HG03039 (cell line): ENCODE data around the gene TBC1D9.
A peak's percentile ranks its signal among the peaks of the same experiment; 100 is the strongest.
"Not testable (repeated sequence)": the region's sequence is repeated elsewhere in the genome, so short reads cannot be mapped to it uniquely, and the experiment has no call there.

Source experiments
- ATAC-seq: cut with Tn5 transposase; IDR thresholded peaks from one replicate; pipeline ENCODE4 v1.9.1; 2021; ENCODE audit warnings: mild to moderate bottlenecking, moderate library complexity; ENCODE audit not compliant: unreplicated experiment

The TBC1D9 gene

DNA sequence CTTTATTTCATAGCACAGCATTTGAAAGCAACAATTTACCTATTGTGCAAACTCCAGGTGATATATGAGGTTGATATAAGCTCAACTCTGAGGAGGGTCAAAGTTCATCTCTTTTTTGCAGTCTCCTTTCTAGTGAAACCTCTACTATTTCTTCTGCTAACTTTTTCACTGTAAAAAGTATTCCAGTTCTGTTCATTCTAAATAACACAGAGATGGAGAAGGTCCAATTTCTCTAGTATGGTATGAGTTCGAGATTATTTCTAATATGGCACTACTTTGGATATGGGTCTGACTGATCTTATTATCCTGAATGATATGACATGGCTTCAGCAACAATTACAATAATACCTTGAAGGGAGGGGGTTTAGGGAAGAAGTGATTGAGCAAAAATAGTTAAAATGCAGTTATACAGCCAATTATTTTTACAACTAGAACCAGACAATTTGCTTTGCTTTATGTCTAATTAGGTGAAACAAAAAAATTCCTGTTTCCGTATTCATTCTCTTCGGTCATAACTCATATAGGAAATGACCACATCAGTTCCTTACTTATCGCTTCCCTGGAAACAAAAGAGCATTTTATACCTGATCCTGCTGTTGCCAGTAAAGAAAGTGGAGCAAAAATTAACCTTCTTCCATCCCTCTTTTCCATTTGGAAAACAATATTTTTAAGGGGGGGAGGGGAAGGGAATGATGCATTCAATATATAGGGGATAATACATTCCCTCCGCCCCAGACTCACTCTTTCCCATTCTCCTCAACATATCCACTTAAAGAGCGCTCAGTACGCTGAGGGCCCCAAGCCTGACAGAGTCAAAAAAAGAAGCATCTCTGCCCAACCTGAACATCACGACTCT is 1.0 kb downstream of the TBC1D9 start:
- ATAC-seq, result no peak

DNA sequence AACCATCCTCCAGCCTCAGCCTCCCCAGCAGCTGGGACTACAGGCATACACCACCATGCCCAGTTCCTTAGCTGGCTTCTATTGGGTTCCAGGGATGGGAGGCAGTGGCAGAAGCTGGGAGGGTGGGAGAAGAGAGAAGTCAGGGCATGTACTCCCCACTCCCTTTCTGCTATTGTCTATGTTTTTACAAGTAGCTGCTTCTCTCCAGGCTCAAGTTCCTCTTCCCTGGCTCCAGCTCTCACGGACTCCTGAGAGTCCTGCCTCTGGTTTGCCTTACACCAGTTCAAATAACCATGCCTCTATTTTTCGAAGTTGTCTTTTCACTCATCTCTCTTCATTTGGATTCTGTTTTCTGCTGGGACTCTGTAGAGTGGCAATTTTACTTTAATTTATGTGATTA is 2.9 kb downstream of the TBC1D9 start:
- ATAC-seq, result no peak

DNA sequence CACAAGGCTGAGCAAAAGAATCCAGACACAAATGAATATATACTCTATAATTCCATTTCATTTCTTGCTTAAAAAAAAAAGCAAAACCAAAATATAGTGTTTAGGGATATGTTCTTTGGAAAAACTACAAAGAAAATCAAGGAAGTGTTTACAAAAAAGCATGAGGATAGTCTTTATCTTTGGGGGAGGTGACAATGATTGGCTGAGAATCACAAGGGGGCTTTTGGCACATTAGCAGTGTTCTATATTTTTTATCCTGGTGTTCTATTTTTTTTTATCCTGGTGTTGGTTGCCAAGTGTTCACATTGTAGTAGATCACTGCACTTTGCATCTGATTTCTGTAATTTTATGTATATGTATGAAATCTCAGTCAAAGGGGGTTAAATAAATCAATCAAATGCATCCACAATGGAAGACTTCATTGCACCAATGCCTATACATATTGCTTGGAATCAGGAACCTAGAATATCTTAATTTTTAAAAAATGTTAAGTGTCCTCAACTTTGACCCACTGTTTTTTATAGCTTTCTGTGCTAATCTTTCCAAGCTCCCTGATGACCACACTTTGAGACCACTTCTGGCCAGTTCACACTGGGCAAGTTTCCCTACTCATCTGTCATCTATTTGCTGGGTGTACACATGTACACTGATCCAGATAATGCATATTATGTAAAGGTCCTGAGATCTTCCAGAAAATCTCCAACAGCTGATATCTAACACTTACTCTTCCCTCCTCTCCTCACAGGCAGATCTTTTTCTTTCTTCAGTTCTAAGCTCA is 3.7 kb downstream of the TBC1D9 start:
- ATAC-seq, result no peak

DNA sequence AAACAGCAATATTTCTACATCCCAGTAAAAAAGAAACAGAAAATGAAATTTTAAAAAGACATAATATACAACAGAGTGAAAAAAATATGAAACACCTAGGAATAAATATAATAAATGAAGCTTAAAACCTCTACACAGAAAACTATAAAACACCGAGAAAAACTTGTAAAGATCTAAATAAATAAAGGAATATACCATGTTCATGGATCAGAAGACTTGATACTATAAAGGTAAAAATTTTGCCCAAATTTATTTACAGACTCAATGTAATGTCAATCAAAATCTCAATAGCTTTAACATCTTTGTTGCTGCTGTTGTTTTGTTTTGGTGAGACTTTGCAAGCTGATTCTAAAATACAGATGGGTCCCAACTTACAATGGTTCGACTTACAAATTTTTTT is 5.7 kb downstream of the TBC1D9 start:
- no peak for ATAC-seq

DNA sequence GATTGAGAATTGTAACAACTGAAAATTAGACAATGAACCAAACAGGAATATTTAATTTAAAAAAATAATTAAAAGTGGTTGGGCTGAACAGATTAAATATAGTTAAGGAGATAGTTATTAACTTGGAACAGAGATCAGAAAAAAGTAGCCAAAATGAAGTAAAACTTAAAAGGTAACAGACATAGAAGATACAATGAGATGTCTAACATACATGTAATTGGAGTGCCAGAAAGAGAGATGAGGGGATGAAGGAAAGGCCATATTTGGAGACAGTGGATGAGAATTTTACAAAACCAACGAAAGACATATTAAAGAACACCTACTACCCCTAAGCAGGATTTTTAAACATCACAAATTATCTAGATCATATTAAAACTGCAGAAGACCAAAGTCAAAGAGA is 8.0 kb downstream of the TBC1D9 start:
- no peak for ATAC-seq

DNA sequence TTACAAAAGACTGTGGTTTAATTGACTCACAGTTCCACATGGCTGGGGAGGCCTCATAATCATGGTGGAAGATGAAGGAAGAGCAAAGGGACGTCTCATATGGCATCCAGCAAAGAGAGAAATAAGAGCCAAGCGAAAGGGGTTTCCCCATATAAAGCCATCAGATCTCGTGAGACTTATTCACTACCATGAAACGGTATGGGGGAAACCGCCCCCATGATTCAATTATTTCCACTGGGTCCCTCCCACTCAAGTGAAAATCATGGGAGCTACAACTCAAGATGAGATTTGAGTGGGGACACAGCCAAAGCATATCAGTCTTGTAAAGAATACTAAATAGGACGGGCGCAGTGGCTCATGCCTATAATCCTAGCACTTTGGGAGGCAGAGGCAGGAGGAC is 9.6 kb downstream of the TBC1D9 start:
- ATAC-seq, result not testable (repeated sequence)

DNA sequence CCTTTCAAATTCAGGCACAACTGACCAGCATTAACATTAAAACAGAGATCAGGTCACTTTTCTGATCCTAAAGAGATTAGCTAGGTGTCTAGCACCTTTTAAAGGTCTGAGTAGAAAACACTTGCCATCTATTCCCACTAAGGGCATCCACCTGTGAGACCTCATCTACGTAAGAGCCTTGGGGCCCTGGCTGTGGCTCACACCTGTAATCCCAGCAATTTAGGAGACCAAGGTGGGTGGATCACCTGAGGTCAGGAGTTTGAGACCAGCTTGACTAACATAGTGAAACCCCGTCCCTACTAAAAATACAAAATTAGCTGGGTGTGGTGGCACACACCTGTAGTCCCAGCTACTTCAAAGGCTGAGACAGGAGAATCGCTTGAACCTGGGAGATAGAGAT is 11.8 kb downstream of the TBC1D9 start:
- no peak for ATAC-seq

DNA sequence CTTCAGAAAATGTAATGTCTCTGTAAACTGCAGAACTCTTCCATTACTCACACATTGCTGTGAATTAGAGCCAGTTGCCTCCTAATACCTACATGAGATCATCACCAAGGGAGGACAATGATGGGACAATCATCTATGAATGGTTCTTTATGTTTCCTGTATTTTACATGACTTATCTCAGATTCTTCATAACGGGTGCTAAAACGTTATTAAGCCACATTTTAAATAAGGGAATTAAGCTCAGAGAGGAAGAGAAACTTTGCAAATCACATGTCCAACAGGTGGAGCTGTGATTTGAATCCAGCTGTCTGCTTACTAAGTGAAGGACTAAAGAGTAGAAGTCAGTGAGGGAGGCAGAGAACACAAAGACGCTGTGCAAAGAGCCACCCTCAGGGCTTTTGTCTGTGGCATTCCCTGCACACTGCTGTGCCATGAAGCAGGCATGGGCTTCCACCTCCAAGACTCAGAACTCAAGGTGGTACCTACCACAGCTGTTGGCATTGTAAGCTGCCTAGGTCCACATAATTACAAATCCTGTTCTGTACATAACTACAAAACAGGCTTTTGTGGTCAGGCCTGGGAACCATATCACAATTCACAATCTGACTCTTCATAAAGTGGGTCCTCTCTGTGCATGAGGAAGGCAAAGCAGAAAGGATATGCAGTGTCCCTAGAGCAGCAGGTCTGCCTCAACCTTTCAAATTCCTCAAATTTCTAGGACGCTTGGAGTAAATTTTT is 12.8 kb downstream of the TBC1D9 start:
- ATAC-seq, result peak; percentile 59

DNA sequence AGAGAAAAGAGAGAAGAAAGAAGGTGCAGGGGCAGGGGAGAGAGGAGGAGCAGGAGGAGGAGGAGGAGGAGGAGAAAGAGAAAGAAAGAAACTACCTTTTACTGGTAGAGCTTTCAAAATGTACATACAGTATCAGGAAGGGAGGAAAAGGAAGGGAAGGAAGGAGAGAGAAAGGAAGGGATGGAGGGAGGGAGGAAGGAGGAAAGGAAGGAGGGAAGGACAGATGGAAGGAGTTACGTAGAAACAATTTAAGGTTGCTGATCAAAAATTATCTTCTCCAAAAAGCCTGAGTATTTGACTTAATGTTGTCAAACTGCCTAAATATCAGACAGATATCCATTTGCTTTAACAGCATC is 13.4 kb downstream of the TBC1D9 start:
- ATAC-seq, result peak; percentile 23

DNA sequence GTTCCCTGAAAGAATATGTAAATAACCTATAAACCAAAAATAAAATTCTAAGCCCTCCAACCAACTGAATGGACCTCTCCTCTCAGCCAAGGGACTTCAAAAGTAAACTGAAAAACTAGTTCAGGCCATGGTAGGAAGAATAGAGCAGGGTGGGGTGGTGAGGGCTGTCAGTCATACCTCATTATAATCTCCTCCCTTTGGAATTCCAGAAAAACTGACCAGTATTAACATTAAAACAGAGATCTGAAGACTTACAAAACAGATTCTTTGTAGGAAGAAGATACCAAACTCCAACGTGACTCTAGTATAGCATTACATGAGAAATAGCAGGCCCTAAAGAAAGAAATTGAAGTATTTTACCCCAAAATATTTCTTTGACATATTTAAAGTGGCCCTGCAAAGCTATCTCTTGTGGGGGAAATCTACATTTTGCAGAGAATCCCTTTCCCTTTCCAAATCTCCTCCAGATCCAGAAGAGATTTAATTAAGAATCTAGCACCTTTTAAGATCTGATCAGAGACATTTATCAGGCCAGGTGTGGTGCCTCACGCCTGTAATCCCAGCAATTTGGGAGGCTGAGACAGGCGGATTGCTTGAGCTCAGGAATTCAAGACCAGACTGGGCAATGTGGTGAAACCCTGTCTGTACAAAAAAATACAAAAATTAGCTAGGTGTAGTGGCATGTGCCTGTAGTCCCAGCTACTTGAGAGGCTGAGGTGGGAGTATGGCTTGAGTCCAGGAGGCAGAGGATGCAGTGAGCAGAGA is 15.1 kb downstream of the TBC1D9 start:
- no peak for ATAC-seq

DNA sequence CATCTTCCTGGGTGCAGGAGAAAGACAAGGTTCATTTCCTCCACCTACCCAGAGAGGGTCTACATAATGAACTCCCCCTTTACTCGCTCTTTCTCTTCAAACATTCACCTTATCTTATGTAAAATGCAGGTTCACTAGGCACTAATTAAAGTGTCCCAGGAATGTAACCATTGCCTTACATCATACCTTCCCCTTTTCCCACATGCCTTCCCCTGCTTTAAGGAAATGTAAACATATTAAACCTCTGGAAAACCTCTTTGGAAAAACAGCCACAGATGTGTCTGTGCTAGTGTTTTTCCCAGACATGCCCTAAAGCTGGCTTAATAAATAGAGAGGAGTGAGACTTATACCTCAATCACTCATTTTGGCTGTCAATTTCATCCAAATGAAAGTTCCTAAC is 15.8 kb downstream of the TBC1D9 start:
- ATAC-seq, result no peak

DNA sequence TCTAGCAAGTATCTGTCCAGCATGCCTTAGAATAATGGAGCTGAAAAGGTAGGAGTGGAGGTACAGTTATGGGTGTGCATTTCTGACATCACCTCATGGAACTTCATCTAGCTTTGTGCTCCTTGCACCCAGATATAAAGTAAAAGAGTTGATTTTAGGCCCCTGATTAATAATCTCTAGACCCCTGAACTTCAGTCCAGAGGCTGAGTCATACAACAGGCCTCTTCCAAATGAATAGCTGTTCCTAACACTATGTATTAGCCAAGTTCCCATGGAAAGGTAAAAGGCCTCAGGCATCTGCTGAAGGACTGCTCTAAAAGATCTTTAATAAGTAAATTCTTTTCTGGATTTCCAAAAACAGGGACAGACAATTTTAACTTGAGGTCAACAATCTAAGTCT is 16.2 kb downstream of the TBC1D9 start:
- no peak for ATAC-seq

DNA sequence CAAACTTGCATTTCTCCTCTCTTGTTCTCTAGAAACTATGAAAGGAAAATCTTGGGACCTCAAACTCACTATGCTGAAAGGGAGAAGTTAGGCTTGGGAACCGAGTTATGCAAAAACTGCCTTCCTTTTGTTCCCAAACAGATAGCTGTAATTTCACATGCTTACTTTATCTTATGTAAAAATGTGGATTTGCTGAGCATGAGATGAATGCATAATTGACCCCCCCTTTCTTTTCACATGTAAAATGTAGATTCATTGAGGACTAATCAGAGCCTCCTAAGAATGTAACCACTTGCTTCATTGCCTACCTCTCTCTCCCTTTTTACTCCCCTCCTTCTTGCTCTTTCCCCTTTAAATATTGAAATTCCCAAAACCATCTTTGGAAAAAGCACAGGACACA is 18.0 kb downstream of the TBC1D9 start:
- ATAC-seq, result no peak

DNA sequence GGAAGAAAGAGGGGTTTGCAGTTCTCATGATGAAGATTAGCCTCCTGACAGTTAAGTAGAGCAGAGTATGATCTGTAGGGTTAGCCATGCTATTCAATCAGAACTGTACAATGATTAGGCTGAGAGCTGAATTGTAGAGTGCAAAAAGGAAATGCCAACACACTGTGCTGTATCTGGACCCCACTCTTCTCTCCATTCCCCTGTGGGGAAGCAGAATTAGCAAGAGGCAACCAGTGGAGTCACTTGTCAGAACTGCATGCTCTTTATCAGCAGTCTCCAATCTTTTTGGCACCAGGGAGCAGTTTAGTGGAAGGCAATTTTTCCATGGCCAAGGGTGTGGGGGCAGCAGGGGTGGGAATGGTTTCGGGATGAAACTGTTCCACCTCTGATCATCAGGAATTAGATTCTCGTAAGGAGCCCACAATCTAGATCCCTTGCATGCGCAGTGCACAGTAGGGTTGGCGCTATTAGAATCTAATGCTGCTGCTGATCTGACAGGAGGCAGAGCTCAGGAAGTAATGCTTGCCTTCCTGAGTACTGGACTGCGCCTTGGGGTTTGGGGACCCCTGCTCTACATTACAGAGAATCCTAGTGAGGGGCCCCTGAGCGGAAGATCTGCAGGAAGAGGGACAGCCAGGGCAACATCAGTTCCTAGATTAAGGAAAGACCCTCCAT is 19.4 kb downstream of the TBC1D9 start:
- ATAC-seq, result no peak

DNA sequence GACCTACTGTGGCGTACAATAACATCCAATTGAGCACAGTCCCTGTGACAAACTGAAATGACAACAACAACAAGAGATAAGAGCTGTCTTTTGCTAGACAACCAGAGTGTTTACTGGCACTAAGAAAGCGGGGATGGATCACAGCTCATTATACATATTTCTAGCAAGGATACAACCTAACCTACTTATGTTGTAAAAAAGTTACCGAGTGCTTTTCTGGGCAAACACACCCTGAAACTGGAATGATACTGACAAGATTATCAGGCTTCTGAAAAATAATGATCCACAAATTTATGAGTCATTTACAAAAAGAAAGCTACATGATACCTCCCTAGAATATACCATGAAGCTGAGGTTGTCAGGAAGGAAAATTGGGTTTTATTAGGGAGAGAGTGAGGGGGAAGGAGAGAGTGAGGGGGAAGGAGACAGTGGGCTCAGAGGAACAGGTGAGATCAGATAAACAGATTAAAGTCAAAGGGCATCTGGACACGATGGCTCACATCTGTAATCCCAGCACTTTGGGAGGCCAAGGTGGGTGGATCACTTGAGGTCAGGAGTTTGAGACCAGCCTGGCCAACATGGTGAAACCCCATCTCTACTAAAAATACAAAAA is 20.3 kb downstream of the TBC1D9 start:
- no peak for ATAC-seq

DNA sequence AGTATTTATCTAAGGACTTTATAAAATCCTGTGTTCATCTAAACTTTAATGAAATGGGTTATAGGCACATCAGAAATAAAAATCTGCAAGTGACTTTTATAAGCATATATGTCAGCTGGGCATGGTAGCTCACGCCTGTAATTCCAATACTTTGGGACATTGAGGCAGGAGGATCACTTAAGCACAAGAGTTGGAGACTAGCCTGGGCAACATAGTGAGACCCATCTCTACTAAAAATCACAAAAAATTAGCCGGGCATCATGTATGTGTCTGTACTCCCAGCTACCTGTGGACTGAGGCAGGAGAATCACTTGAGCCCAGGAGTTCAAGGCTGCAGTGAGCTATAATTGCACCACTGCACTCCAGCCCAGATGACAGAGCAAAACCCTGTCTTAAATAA is 20.9 kb downstream of the TBC1D9 start:
- no peak for ATAC-seq

DNA sequence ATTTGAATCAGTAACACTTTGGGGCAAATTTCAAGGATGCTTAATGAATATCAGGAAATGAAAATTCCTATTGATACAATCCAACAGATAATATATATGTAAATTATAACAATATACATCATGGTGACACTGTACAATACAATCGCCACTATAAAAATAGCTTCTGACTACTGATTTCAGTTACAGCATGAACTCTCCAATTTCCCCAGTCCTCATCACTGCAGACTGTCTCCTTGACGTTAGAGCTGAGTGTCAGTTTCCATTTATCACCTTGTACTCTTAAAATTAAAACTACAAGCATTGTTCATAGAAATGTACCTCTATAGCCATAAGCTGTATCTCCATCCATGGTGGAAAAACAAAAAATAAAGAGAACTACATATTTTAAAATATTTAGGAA is 23.4 kb downstream of the TBC1D9 start:
- no peak for ATAC-seq

DNA sequence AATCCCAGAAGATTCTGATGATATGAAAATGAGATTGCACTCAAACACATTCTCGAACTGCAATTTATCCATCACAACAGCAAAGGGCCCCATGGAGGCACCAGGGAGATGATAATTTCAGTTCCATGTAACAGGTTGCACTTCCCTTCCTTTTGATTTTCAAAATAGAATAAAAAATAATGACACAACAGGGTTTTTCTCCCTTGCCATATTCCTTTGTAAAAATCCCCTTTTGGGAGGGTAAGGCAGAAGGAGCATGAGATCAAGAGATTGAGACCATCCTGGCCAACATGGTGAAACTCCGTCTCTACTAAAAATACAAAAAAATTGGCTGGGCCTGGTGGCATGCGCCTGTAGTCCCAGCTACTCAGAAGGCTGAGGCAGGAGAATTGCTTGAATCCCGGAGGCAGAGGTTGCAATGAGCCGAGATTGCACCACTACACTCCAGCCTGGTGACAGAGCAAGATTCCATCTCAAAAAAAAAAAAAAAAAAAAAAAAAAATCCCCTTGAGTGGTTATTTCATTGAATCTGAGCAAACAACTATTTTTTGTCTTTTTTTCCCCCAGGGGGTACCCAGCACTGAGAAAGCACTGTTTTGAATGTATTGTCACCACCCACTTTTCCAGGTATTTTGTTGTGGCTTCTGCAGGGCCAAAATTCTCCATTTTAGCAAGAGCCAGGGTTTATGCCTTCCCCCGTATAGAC is 26.7 kb downstream of the TBC1D9 start:
- no peak for ATAC-seq

DNA sequence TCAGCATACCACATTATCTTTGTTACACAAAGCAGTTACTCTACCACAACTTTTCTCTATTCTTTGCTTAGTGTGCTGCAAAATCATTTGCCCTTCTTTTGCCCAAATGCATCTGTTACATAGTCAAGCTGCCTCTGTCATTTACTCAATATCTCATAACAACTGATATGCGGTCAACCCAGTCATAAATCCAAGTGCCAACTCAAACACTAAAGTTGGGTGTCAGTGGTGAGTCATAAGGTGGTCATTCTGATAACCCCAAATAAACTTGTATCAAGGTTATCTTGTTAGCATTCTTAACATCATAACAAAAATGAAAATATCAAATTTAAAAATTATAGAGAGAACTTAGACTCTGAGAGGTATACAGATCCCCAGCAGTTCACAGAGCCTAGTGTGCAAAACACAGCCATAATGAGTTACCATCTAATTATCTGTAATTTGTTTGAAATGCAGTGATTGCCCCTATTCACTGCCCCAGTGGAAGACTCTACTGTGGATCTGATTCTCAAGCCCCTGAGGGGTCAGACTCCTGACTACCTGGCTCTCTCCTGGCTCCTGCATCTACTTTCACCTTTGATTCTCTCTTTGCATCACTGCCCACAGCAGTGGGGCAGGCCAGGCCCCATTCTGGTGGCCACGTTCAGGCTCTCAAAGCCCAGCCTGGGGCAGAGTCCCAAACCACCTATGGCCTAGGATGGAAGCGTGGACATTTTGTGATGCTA is 29.2 kb downstream of the TBC1D9 start:
- no peak for ATAC-seq
